ENCODE measurements around the gene USP46. TPM values are rescaled to one million over a fixed set of nuclear protein-coding genes. Genes with fewer than 3 reads are reported as not detected.

The USP46 gene
- total RNA-seq, 2 experiments from 2014 or later, result 2.8 TPM

DNA sequence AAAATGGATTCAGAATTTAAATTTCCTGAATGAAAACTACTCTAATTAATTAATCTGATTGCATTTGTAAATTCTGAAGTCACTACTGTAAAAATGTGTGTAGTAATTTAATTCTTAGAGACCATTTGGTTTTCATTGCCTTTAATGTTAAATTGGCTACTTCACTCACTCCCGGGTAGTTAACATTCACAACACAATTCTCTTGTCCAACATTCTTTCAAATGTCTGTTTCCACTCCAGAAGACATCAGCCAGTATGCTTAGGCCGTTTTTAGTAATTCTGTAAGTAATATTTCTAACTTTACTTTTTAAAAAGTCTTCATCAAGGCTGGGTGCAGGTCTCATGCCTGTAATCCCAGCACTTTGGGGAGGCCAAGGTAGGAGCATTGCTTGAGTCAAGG lies 21.3 kb upstream of the USP46 start:
- CTCF ChIA-PET, result no interaction called here
- DNase-seq, result no peak
- no peak for ATAC-seq
- Mint-ChIP-seq H3K27ac (no peak overlapping the region), H3K4me3 (no peak overlapping the region), H3K4me1 (ENCODE audit: low read depth) (no peaks in the 10 kb centered on the region), H3K9me3 (no peaks in the 10 kb centered on the region), H3K36me3 (ENCODE audit: low read depth) (no peaks in the 10 kb centered on the region), H3K27me3 (peaks cover 7% of the 10 kb centered on the region)
- TF ChIP-seq, protein P1, sequence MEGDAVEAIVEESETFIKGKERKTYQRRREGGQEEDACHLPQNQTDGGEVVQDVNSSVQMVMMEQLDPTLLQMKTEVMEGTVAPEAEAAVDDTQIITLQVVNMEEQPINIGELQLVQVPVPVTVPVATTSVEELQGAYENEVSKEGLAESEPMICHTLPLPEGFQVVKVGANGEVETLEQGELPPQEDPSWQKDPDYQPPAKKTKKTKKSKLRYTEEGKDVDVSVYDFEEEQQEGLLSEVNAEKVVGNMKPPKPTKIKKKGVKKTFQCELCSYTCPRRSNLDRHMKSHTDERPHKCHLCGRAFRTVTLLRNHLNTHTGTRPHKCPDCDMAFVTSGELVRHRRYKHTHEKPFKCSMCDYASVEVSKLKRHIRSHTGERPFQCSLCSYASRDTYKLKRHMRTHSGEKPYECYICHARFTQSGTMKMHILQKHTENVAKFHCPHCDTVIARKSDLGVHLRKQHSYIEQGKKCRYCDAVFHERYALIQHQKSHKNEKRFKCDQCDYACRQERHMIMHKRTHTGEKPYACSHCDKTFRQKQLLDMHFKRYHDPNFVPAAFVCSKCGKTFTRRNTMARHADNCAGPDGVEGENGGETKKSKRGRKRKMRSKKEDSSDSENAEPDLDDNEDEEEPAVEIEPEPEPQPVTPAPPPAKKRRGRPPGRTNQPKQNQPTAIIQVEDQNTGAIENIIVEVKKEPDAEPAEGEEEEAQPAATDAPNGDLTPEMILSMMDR (IDR thresholded peaks at IDR 0.05), result no peak
- intact Hi-C loops (cut with micrococcal nuclease), result no loop called here
- POLR2A ChIA-PET, result no interaction called here

DNA sequence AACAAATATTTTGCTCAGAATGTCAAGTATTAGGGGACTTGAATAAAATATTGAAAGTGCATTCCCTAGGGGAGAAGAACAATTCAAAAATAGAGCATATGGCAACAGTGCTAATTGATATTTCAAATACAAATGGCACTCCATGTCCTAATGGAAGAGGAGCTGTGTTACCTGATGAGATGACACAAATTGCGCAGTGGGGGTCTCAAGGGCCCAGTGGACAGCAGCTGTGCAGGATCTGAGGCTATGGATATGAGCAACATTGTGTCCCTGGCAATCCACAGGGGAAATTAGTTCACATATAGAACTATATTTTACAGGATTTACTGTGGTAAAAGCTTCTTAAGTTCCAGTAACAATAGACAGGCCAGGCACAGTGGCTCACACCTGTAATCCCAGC lies 17.4 kb upstream of the USP46 start:
- Mint-ChIP-seq H3K36me3 (ENCODE audit: low read depth) (no peaks in the 10 kb centered on the region), H3K9me3 (peaks cover 4% of the 10 kb centered on the region), H3K4me1 (ENCODE audit: low read depth) (no peaks in the 10 kb centered on the region), H3K27ac (no peak overlapping the region), H3K4me3 (no peak overlapping the region), H3K27me3 (peaks cover 6% of the 10 kb centered on the region)
- ATAC-seq (no peak), DNase-seq (no peak)
- CTCF ChIA-PET, result no interaction called here
- POLR2A ChIA-PET, result no interaction called here
- TF ChIP-seq, protein P1 (IDR thresholded peaks at IDR 0.05), result no peak
- intact Hi-C loops (cut with micrococcal nuclease), result no loop called here

DNA sequence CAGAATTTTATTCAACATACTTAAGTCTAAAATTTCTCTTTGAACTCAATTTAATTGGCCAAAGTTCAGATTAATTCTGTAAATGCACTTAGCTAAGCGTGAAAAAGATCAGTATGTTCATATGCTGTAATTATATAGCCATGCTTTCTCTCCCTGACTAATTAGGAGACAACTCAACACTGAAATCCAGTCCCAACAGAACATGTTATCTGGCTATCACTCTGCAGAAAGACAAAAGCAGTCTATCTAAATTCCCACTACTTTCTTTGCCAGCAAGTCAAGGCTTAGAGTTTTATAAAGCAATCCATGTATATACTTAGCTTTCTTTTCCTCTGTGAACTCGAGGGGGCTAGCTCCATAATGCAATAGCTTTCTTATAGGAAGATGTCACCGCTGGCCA lies 16.0 kb upstream of the USP46 start:
- intact Hi-C loops (cut with micrococcal nuclease), result no loop called here
- ATAC-seq (no peak), DNase-seq (no peak)
- H3K27ac Mint-ChIP-seq, result no peak overlapping the region
- no peaks in the 10 kb centered on the region for H3K36me3 Mint-ChIP-seq (ENCODE audit: low read depth)
- peaks cover 6% of the 10 kb centered on the region for H3K27me3 Mint-ChIP-seq
- CTCF ChIA-PET, result interaction anchor here (0.8 to 1.4 kb wide), 4 partner anchors 10 to 300 kb away, joined by 3 to 4 read pairs (median 3); no protein-coding TSS in a partner anchor
- TF ChIP-seq, protein P1 (IDR thresholded peaks at IDR 0.05), result no peak
- H3K4me3 Mint-ChIP-seq, result no peak overlapping the region
- POLR2A ChIA-PET, result interaction anchor here (1.5 kb wide), 1 partner anchor 47 kb away, joined by 3 read pairs; no protein-coding TSS in a partner anchor
- H3K4me1 Mint-ChIP-seq (ENCODE audit: low read depth), result no peaks in the 10 kb centered on the region
- H3K9me3 Mint-ChIP-seq, result peaks cover 4% of the 10 kb centered on the region

DNA sequence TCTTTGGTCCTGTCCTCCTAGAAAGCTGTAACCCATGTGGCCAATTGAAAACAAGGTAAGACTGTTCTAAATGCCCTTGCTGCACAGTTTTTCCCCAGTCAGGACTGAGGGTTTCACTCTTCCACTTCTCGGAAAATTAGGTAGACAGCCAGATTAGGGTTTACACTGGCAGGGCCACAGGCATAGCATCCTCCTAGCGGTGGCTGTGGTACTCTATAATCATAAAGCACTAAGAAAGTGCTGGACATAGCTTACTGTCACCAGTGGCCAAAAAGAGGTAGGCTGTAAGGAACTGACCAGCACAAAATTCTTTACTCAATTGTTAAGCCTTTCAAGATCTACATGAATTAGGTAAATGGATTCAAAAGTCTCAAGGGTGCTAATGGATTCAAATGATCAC lies 11.6 kb upstream of the USP46 start:
- ChIA-PET POLR2A (no interaction called here), CTCF (interaction anchor here (1.0 to 1.1 kb wide), 2 partner anchors 83 to 125 kb away, joined by 3 to 4 read pairs; no protein-coding TSS in a partner anchor)
- DNase-seq (no peak), ATAC-seq (no peak)
- H3K27ac Mint-ChIP-seq, result no peak overlapping the region
- H3K4me3 Mint-ChIP-seq, result no peak overlapping the region
- TF ChIP-seq, protein P1 (IDR thresholded peaks at IDR 0.05), result no peak
- no peaks in the 10 kb centered on the region for H3K4me1 Mint-ChIP-seq (ENCODE audit: low read depth)
- peaks cover 12% of the 10 kb centered on the region for H3K27me3 Mint-ChIP-seq
- H3K36me3 Mint-ChIP-seq (ENCODE audit: low read depth), result no peaks in the 10 kb centered on the region
- intact Hi-C loops (cut with micrococcal nuclease), result no loop called here
- H3K9me3 Mint-ChIP-seq, result peaks cover 4% of the 10 kb centered on the region

DNA sequence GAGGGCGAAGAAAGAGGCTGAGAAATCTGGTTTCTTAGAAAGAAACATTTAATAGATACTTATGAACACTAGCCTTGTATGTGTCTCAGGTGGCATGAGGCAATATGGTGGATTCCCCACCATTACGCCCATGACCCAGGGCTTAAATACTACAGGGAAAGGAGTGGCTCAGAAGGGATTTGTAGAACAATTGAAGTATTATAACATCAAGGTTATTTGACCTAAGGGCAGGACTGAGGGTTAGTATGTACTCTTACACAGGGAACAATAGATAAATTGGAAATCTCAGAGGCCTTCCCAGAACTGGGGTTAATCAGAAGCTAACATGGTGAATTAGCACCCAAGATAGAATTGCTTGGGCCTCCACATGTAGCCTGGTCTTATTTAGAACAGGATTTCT lies 11.0 kb upstream of the USP46 start:
- Mint-ChIP-seq H3K27me3 (peaks cover 16% of the 10 kb centered on the region), H3K36me3 (ENCODE audit: low read depth) (no peaks in the 10 kb centered on the region), H3K4me1 (ENCODE audit: low read depth) (no peaks in the 10 kb centered on the region), H3K9me3 (peaks cover 4% of the 10 kb centered on the region), H3K27ac (no peak overlapping the region), H3K4me3 (no peak overlapping the region)
- TF ChIP-seq, protein P1 (IDR thresholded peaks at IDR 0.05), result no peak
- ATAC-seq, result no peak
- intact Hi-C loops (cut with micrococcal nuclease), result no loop called here
- ChIA-PET POLR2A (no interaction called here), CTCF (interaction anchor here (1.1 kb wide), 1 partner anchor 124 kb away, joined by 3 read pairs; no protein-coding TSS in a partner anchor)
- no peak for DNase-seq

All from activated CD8-positive, alpha-beta T cell treated with anti-CD3 and anti-CD28 coated beads for 36 hours (primary cell).